SU-DHL-6 (cell line): ENCODE data around the gene ALG6.

Experiments
- H2AFZ ChIP-seq: fragments of 200-600 bp; sonication (generic); 2 replicates; pipeline ENCODE4 v1.6.1; 2014; ENCODE audit warnings: low read depth, mild to moderate bottlenecking, moderate library complexity, mixed read lengths, antibody characterized with exemption, low read length; ENCODE audit not compliant: severe bottlenecking
- H3F3A ChIP-seq: fragments of 200-600 bp; shearing (Covaris generic); 2 replicates; pipeline ENCODE4 v1.6.0; 2016; ENCODE audit warnings: antibody characterized with exemption, mild to moderate bottlenecking; ENCODE audit not compliant: insufficient read depth
- H3K27ac ChIP-seq: fragments of 200-600 bp; sonication (generic); 2 replicates; pipeline ENCODE4 v1.5.1; 2016; ENCODE audit warnings: low read depth, mild to moderate bottlenecking, low read length, moderate library complexity, mixed read lengths
- H3K27me3 ChIP-seq: fragments of 200-600 bp; sonication (generic), shearing (Covaris generic); 2 replicates; pipeline ENCODE4 v1.6.0; 2014; ENCODE audit warnings: mild to moderate bottlenecking, low read length
- H3K36me3 ChIP-seq: fragments of 200-600 bp; sonication (generic); 2 replicates; pipeline ENCODE4 v1.6.1; 2014; ENCODE audit warnings: mild to moderate bottlenecking, low read length, mixed read lengths
- H3K4me2 ChIP-seq: fragments of 300-600, 200-600 bp; shearing (Covaris generic), sonication (generic); 2 replicates; pipeline ENCODE4 v1.6.0; 2014; ENCODE audit warnings: low read length, low read depth, mild to moderate bottlenecking; ENCODE audit not compliant: poor library complexity, severe bottlenecking
- H3K4me3 ChIP-seq: fragments of 200-600 bp; sonication (generic); 2 replicates; pipeline ENCODE4 v1.5.1; 2014; ENCODE audit warnings: antibody characterized with exemption, low read length, mild to moderate bottlenecking, mixed read lengths; ENCODE audit not compliant: insufficient read depth, poor library complexity, severe bottlenecking
- H3K79me2 ChIP-seq: fragments of 200-600 bp; sonication (generic); 2 replicates; pipeline ENCODE4 v1.6.1; 2014; ENCODE audit warnings: mild to moderate bottlenecking, low read length, moderate library complexity; ENCODE audit not compliant: insufficient read depth
- H3K9ac ChIP-seq: fragments of 200-600 bp; sonication (generic); 2 replicates; pipeline ENCODE4 v1.7.0; 2014; ENCODE audit warnings: mild to moderate bottlenecking, low read length
- H3K9me2 ChIP-seq: fragments of 200-600 bp; sonication (generic); replicated peaks from 2 replicates; pipeline ENCODE4 v1.6.1; 2014; ENCODE audit warnings: low read length; ENCODE audit not compliant: insufficient read depth
- H3K9me3 ChIP-seq: fragments of 200-600 bp; sonication (generic); 2 replicates; pipeline ENCODE4 v1.6.1; 2014; ENCODE audit warnings: low read length, mixed read lengths; ENCODE audit not compliant: insufficient read depth
- H4K20me1 ChIP-seq: fragments of 200-600 bp; sonication (generic); 2 replicates; pipeline ENCODE4 v1.6.1; 2014; ENCODE audit warnings: low read depth, mild to moderate bottlenecking, antibody characterized with exemption, low read length, moderate library complexity, mixed read lengths
- EZH2phosphoT487 ChIP-seq: fragments of 200-600 bp; sonication (generic), shearing (Covaris generic); conservative IDR thresholded peaks from 2 replicates; pipeline ENCODE4 v1.6.1; 2018; ENCODE audit warnings: mild to moderate bottlenecking, antibody characterized with exemption, low read length, moderate library complexity, mixed read lengths
- TF ChIP-seq, protein P1 (sequence below): fragments of 200-600 bp; sonication (generic); IDR thresholded peaks from one replicate; pipeline ENCODE4 v1.5.1; 2017; ENCODE audit warnings: antibody characterized with exemption, mild to moderate bottlenecking, low read length, moderate library complexity; ENCODE audit not compliant: insufficient read depth, poor library complexity, severe bottlenecking

The ALG6 gene

DNA sequence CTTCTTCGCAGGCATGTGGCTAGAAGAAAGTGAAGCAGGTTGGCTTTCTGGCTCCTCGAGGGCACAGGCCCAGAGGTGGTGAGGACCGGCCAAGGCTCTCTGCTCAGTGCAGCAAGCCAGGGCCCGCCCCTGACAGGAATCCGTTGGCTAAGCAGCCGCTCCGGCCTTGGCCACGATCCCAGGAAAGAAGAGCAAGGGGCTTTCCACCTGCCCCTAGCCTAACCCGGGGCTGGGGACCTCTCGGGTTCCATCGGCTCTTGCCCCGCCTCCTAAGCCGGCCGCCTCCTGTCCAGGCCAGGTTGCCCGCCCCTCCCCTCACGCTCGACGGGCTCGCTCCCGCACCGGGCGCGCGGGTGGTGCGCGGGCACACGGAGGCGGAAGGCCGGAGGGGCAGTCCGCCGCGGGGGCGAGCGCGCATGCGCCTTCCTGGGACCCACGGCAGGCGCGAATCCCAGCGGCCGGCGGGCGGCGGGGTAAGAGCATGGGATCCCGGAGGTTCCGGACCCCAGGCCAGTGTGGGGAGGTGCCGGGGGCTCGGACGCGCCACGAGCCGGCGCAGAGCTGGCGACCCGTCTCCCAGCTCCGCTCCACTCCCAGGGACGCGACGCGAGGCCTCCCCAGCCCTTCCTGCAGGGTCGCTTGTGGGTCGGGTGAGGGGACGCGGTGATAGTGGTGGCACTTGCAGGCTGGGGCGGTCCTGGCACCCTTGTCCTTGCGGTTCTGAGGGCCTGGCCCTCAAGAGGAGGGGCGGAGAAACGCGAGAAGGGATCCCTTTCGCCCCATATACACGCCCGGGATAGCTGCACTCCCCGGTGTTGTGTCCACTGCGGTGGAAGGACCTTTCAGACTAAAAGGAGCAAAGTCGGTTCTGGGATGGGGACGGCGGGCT lies at the start of gene ALG6:
TSS of gene ALG6 (plus strand) at position 413 of the 889 bp plus-strand sequence. CDS start 3,351 bp downstream, outside the sequence.
- TF ChIP-seq, protein P1, sequence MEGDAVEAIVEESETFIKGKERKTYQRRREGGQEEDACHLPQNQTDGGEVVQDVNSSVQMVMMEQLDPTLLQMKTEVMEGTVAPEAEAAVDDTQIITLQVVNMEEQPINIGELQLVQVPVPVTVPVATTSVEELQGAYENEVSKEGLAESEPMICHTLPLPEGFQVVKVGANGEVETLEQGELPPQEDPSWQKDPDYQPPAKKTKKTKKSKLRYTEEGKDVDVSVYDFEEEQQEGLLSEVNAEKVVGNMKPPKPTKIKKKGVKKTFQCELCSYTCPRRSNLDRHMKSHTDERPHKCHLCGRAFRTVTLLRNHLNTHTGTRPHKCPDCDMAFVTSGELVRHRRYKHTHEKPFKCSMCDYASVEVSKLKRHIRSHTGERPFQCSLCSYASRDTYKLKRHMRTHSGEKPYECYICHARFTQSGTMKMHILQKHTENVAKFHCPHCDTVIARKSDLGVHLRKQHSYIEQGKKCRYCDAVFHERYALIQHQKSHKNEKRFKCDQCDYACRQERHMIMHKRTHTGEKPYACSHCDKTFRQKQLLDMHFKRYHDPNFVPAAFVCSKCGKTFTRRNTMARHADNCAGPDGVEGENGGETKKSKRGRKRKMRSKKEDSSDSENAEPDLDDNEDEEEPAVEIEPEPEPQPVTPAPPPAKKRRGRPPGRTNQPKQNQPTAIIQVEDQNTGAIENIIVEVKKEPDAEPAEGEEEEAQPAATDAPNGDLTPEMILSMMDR: no peak
- TF ChIP-seq EZH2phosphoT487: no peak
- Histone ChIP-seq H3K4me3 (peak within 1 kb of the TSS; percentile 85), H3K79me2 (peaks cover 16% of the 10 kb centered on the region), H4K20me1 (no peaks in the 10 kb centered on the region), H3K9me2 (no peaks in the 10 kb centered on the region), H3K27me3 (no peaks in the 10 kb centered on the region), H3K36me3 (peaks cover 9% of the 10 kb centered on the region), H3K9ac (peak within 1 kb of the TSS; percentile 92), H3K9me3 (no peaks in the 10 kb centered on the region), H3F3A (peaks cover 11% of the 10 kb centered on the region; the same call in 1 of the 2 replicates), H3K27ac (peak within 1 kb of the TSS; percentile 40), H2AFZ (peak within 1 kb of the TSS; percentile 98), H3K4me2 (peak within 1 kb of the TSS; percentile 85)

DNA sequence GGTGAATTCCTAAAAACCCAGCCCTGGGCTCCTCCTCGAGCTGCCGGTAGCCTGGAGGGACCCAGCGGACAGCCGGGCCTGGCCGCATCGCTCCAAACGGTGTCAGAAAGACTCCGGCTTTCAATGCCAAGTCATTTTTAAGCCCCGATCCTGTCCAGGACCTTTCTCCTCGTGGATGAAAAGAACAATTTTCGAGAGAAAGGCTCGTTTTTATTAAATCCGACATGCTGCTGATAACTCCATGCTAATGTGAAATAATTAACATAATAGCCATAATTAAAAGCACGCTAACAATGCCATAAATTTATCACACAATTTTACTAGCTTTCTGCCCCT lies 49.6 kb upstream of the ALG6 start:
- Histone ChIP-seq H3K79me2 (no peaks in the 10 kb centered on the region), H3F3A (no peaks in the 10 kb centered on the region), H3K4me3 (peak overlapping the region; percentile 71), H3K27me3 (no peaks in the 10 kb centered on the region), H3K4me2 (peak overlapping the region; percentile 84), H3K9ac (peak overlapping the region; percentile 73), H3K9me3 (no peaks in the 10 kb centered on the region), H2AFZ (peak overlapping the region; percentile 96), H4K20me1 (no peaks in the 10 kb centered on the region), H3K9me2 (no peaks in the 10 kb centered on the region), H3K36me3 (no peaks in the 10 kb centered on the region), H3K27ac (no peak overlapping the region)
- TF ChIP-seq, protein P1: no peak
- no peak for TF ChIP-seq EZH2phosphoT487

DNA sequence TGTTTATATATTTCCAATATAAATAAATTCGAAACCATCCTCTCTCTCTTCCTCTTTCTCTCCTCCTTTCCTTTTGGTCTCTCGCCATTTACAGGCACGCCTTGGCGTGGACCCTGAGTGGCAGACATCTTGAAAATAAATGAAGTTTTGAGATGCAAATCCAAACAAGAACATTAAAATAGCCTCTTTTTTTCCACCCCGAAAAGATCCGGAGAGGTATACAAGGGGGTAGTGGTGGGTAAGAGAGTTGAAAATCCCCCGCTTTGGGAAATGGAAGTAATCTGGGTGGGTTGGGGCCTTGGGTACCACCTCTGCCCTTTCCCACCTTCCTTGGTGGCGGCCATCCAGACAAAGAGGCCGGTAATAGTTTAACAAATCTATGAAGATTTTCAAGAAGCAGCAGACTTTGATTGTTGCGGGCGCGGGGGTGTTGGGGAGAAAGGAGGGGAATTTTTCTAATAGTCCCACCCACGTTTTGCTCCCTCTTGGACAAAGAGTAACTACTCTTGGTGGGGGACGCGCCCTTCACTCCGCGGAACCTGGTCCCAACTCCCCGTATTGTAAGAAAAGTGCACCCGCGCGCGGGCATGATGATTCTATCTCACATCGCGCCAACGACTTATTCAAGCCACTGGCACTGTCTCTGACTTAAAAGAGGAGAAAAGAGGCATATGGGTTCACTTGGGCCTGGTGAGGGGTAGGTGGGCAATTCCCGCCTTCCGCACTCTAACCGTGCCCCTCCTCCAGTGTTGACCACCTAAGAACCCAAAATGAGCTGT lies 49.0 kb upstream of the ALG6 start:
- Histone ChIP-seq H3K36me3 (no peaks in the 10 kb centered on the region), H3K27me3 (no peaks in the 10 kb centered on the region), H3K9ac (peak overlapping the region; percentile 73)

More for the DNA sequence above, 49.0 kb upstream of the ALG6 start:
- Histone ChIP-seq H3F3A (no peaks in the 10 kb centered on the region), H3K4me2 (peak overlapping the region; percentile 84), H4K20me1 (no peaks in the 10 kb centered on the region), H3K9me2 (no peaks in the 10 kb centered on the region), H2AFZ (peak overlapping the region; percentile 96), H3K4me3 (peak overlapping the region; percentile 71), H3K79me2 (no peaks in the 10 kb centered on the region), H3K9me3 (no peaks in the 10 kb centered on the region), H3K27ac (no peak overlapping the region)
- no peak for TF ChIP-seq EZH2phosphoT487
- TF ChIP-seq, protein P1: no peak
